Measurements from ENCODE around the gene PRM3. TPM values are rescaled to one million over a fixed set of nuclear protein-coding genes. Genes with fewer than 3 reads are reported as not detected.
A peak's percentile ranks its signal among the peaks of the same experiment; 100 is the strongest.

PRM3 gene
- total RNA-seq, 1 experiment from 2014 or later, result not detected

GRCh38 chr16:11231367-11231970 is 42.0 kb downstream of the PRM3 start:
- Histone ChIP-seq H3K79me1 (ENCODE audit: insufficient read depth, low read depth, low read length, poor library complexity, severe bottlenecking) (no peaks in the 10 kb centered on the region), H3K23ac (ENCODE audit: insufficient read length, low read depth, low read length) (no peak overlapping the region), H3K18ac (ENCODE audit: insufficient read length, low read depth, low read length) (no peak overlapping the region), H3K23me2 (ENCODE audit: insufficient read length, low read depth, low read length, poor library complexity, severe bottlenecking) (no peaks in the 10 kb centered on the region), H2BK20ac (ENCODE audit: low read depth, low read length, poor library complexity, severe bottlenecking) (no peak overlapping the region), H3K4ac (ENCODE audit: low read depth, low read length) (no peak overlapping the region), H4K91ac (ENCODE audit: insufficient read length, low read depth, low read length) (no peak overlapping the region), H2BK5ac (ENCODE audit: insufficient read length, low read length) (no peak overlapping the region), H3K27ac (ENCODE audit: insufficient read length, low read depth, low read length) (no peak overlapping the region), H3K4me2 (ENCODE audit: insufficient read depth, insufficient read length, low read length) (no peak overlapping the region), H3K9ac (ENCODE audit: extremely low read depth, insufficient read length, low read length) (peak overlapping the region; percentile 12), H3K14ac (ENCODE audit: insufficient read depth, low read length) (peak overlapping the region; percentile 69; the same call in 1 of the 2 replicates), H2AK5ac (ENCODE audit: insufficient read length, low read length) (no peak overlapping the region), H2BK120ac (ENCODE audit: low read depth, low read length, poor library complexity, severe bottlenecking) (no peak overlapping the region), H4K8ac (replicated peaks; ENCODE audit: insufficient read length, low read depth, low read length) (no peak overlapping the region), H4K20me1 (ENCODE audit: control insufficient read depth, insufficient read depth, insufficient read length) (no peaks in the 10 kb centered on the region), H3K4me1 (ENCODE audit: insufficient read depth, low read length) (no peaks in the 10 kb centered on the region), H3K56ac (ENCODE audit: insufficient read length, low read depth, low read length) (no peak overlapping the region), H3T11ph (ENCODE audit: low read length) (no peak overlapping the region), H4K5ac (ENCODE audit: insufficient read length, low read depth, low read length) (peak overlapping the region; percentile 33), H2AFZ (ENCODE audit: low read length) (no peak overlapping the region), H3K27me3 (ENCODE audit: insufficient read depth, low read length) (no peaks in the 10 kb centered on the region), H3K9me3 (ENCODE audit: control insufficient read depth, low read depth, low read length) (no peaks in the 10 kb centered on the region), H2BK15ac (ENCODE audit: low read depth, low read length) (no peak overlapping the region), H2BK12ac (ENCODE audit: insufficient read length, low read depth, low read length) (no peak overlapping the region), H3K79me2 (ENCODE audit: insufficient read depth, low read length) (no peaks in the 10 kb centered on the region)
- Mint-ChIP-seq H3K27ac (peak overlapping the region in 1 of 3 experiments; percentile 75; a peak in 2 of 7 replicates), H3K36me3 (ENCODE audit: insufficient read depth in 1 of 3, low read depth in 3 of 3) (no peaks in the 10 kb centered on the region), H3K4me1 (peaks cover 0 to 6% of the 10 kb centered on the region in 2 experiments; a peak in 3 of 4 replicates), H3K9me3 (no peaks in the 10 kb centered on the region), H3K4me3 (no peak overlapping the region; a peak in 1 of 5 replicates), H3K27me3 (ENCODE audit: low read depth) (peaks cover 8% of the 10 kb centered on the region)
- no peak for TF ChIP-seq CTCF (conservative IDR thresholded peaks at IDR 0.05)
- WGBS (ENCODE audit: extremely low coverage, insufficient read length, low lambda C conversion rate), result no CpG with 5 or more reads among the region's 10 CpGs
- no peak for DNase-seq

All from H9 (cell line).